Measurements from ENCODE around the gene KIF2A.

KIF2A gene

GRCh38 chr5:62395210-62395950 is 89.4 kb downstream of the KIF2A start:
- no peak overlapping the region for H3K4me3 ChIP-seq (ENCODE audit: low read length)

GRCh38 chr5:62403411-62404250 is 97.6 kb downstream of the KIF2A start, which contains the start of gene DIMT1:
TSS of gene DIMT1 (minus strand) at chr5:62403905. CDS start at chr5:62403772, 133 bp downstream.
- Histone ChIP-seq H3K9me3 (replicated peaks; ENCODE audit: low read length) (no peaks in the 10 kb centered on the region), H3K4me2 (ENCODE audit: low read length) (peak within 1 kb of the TSS; percentile 82), H3K4me1 (ENCODE audit: control insufficient read depth, insufficient read depth, low read length) (peaks cover 10% of the 10 kb centered on the region), H3K27me3 (ENCODE audit: control insufficient read depth, insufficient read depth, low read length) (no peaks in the 10 kb centered on the region), H3K4me3 (ENCODE audit: low read length) (peak within 1 kb of the TSS; percentile 89), H3K36me3 (ENCODE audit: insufficient read depth, low read length) (peaks cover 7% of the 10 kb centered on the region), H3K9ac (ENCODE audit: low read depth, low read length) (peak within 1 kb of the TSS; percentile 96)

More at GRCh38 chr5:62395210-62395950, 89.4 kb downstream of the KIF2A start:
- no peak overlapping the region for H3K4me2 ChIP-seq (ENCODE audit: low read length)
- peaks cover 8% of the 10 kb centered on the region for H3K4me1 ChIP-seq (ENCODE audit: control insufficient read depth, insufficient read depth, low read length)
- no peaks in the 10 kb centered on the region for H3K27me3 ChIP-seq (ENCODE audit: control insufficient read depth, insufficient read depth, low read length)
- no peaks in the 10 kb centered on the region for H3K9me3 ChIP-seq (replicated peaks; ENCODE audit: low read length)
- peaks cover 64% of the 10 kb centered on the region for H3K36me3 ChIP-seq (ENCODE audit: insufficient read depth, low read length)
- no peak overlapping the region for H3K9ac ChIP-seq (ENCODE audit: low read depth, low read length)

GRCh38 chr5:62412549-62413329 is 106.7 kb downstream of the KIF2A start, which contains the start of gene IPO11:
TSS of gene IPO11 (plus strand) at chr5:62412763. CDS start at chr5:62437280, 24,517 bp downstream.
- H3K9ac ChIP-seq (ENCODE audit: low read depth, low read length) = peak within 1 kb of the TSS; percentile 90
- H3K9me3 ChIP-seq (replicated peaks; ENCODE audit: low read length) = no peaks in the 10 kb centered on the region
- H3K4me3 ChIP-seq (ENCODE audit: low read length) = peak within 1 kb of the TSS; percentile 88
- H3K27me3 ChIP-seq (ENCODE audit: control insufficient read depth, insufficient read depth, low read length) = no peaks in the 10 kb centered on the region
- no peaks in the 10 kb centered on the region for H3K36me3 ChIP-seq (ENCODE audit: insufficient read depth, low read length)
- H3K4me1 ChIP-seq (ENCODE audit: control insufficient read depth, insufficient read depth, low read length) = peaks cover 5% of the 10 kb centered on the region
- peak within 1 kb of the TSS; percentile 94 for H3K4me2 ChIP-seq (ENCODE audit: low read length)

GRCh38 chr5:62413711-62414110 is 107.7 kb downstream of the KIF2A start:
- Histone ChIP-seq H3K27me3 (ENCODE audit: control insufficient read depth, insufficient read depth, low read length) (no peaks in the 10 kb centered on the region), H3K4me1 (ENCODE audit: control insufficient read depth, insufficient read depth, low read length) (peaks cover 5% of the 10 kb centered on the region), H3K4me2 (ENCODE audit: low read length) (peak overlapping the region; percentile 94), H3K4me3 (ENCODE audit: low read length) (peak overlapping the region; percentile 88), H3K9me3 (replicated peaks; ENCODE audit: low read length) (no peaks in the 10 kb centered on the region), H3K9ac (ENCODE audit: low read depth, low read length) (peak overlapping the region; percentile 90), H3K36me3 (ENCODE audit: insufficient read depth, low read length) (no peaks in the 10 kb centered on the region)

GRCh38 chr5:62418462-62419076 is 112.6 kb downstream of the KIF2A start:
- no peak overlapping the region for H3K9ac ChIP-seq (ENCODE audit: low read depth, low read length)
- H3K36me3 ChIP-seq (ENCODE audit: insufficient read depth, low read length) = no peaks in the 10 kb centered on the region
- peaks cover 3% of the 10 kb centered on the region for H3K4me1 ChIP-seq (ENCODE audit: control insufficient read depth, insufficient read depth, low read length)
- no peaks in the 10 kb centered on the region for H3K27me3 ChIP-seq (ENCODE audit: control insufficient read depth, insufficient read depth, low read length)
- no peaks in the 10 kb centered on the region for H3K9me3 ChIP-seq (replicated peaks; ENCODE audit: low read length)
- no peak overlapping the region for H3K4me2 ChIP-seq (ENCODE audit: low read length)
- no peak overlapping the region for H3K4me3 ChIP-seq (ENCODE audit: low read length)

GRCh38 chr5:62419609-62420008 is 113.6 kb downstream of the KIF2A start:
- no peak overlapping the region for H3K4me2 ChIP-seq (ENCODE audit: low read length)
- no peak overlapping the region for H3K4me3 ChIP-seq (ENCODE audit: low read length)
- H3K9ac ChIP-seq (ENCODE audit: low read depth, low read length) = no peak overlapping the region
- no peaks in the 10 kb centered on the region for H3K4me1 ChIP-seq (ENCODE audit: control insufficient read depth, insufficient read depth, low read length)
- H3K27me3 ChIP-seq (ENCODE audit: control insufficient read depth, insufficient read depth, low read length) = no peaks in the 10 kb centered on the region
- H3K36me3 ChIP-seq (ENCODE audit: insufficient read depth, low read length) = no peaks in the 10 kb centered on the region
- H3K9me3 ChIP-seq (replicated peaks; ENCODE audit: low read length) = no peaks in the 10 kb centered on the region

- H3K9ac ChIP-seq (ENCODE audit: low read depth, low read length) = no peak overlapping the region
- no peaks in the 10 kb centered on the region for H3K9me3 ChIP-seq (replicated peaks; ENCODE audit: low read length)
- no peak overlapping the region for H3K4me3 ChIP-seq (ENCODE audit: low read length)
- H3K36me3 ChIP-seq (ENCODE audit: insufficient read depth, low read length) = no peaks in the 10 kb centered on the region
- H3K27me3 ChIP-seq (ENCODE audit: control insufficient read depth, insufficient read depth, low read length) = no peaks in the 10 kb centered on the region
- no peak overlapping the region for H3K4me2 ChIP-seq (ENCODE audit: low read length)
- H3K4me1 ChIP-seq (ENCODE audit: control insufficient read depth, insufficient read depth, low read length) = no peaks in the 10 kb centered on the region
Measured at GRCh38 chr5:62421414-62421813, 115.4 kb downstream of the KIF2A start.

- Histone ChIP-seq H3K4me3 (ENCODE audit: low read length) (no peak overlapping the region), H3K4me1 (ENCODE audit: control insufficient read depth, insufficient read depth, low read length) (no peaks in the 10 kb centered on the region), H3K9ac (ENCODE audit: low read depth, low read length) (no peak overlapping the region), H3K27me3 (ENCODE audit: control insufficient read depth, insufficient read depth, low read length) (no peaks in the 10 kb centered on the region), H3K9me3 (replicated peaks; ENCODE audit: low read length) (no peaks in the 10 kb centered on the region), H3K4me2 (ENCODE audit: low read length) (no peak overlapping the region), H3K36me3 (ENCODE audit: insufficient read depth, low read length) (no peaks in the 10 kb centered on the region)
Measured at GRCh38 chr5:62424763-62425162, 118.8 kb downstream of the KIF2A start.

GRCh38 chr5:62431735-62432620 is 126.0 kb downstream of the KIF2A start:
- Histone ChIP-seq H3K27me3 (ENCODE audit: control insufficient read depth, insufficient read depth, low read length) (no peaks in the 10 kb centered on the region), H3K9ac (ENCODE audit: low read depth, low read length) (peak overlapping the region; percentile 0), H3K4me1 (ENCODE audit: control insufficient read depth, insufficient read depth, low read length) (peaks cover 14% of the 10 kb centered on the region), H3K4me3 (ENCODE audit: low read length) (no peak overlapping the region), H3K4me2 (ENCODE audit: low read length) (peak overlapping the region; percentile 39), H3K36me3 (ENCODE audit: insufficient read depth, low read length) (no peaks in the 10 kb centered on the region), H3K9me3 (replicated peaks; ENCODE audit: low read length) (no peaks in the 10 kb centered on the region)

GRCh38 chr5:62432621-62433064 is 126.6 kb downstream of the KIF2A start:
- peaks cover 14% of the 10 kb centered on the region for H3K4me1 ChIP-seq (ENCODE audit: control insufficient read depth, insufficient read depth, low read length)
- no peaks in the 10 kb centered on the region for H3K9me3 ChIP-seq (replicated peaks; ENCODE audit: low read length)
- H3K4me3 ChIP-seq (ENCODE audit: low read length) = no peak overlapping the region
- peak overlapping the region; percentile 0 for H3K9ac ChIP-seq (ENCODE audit: low read depth, low read length)
- H3K4me2 ChIP-seq (ENCODE audit: low read length) = peak overlapping the region; percentile 39
- no peaks in the 10 kb centered on the region for H3K36me3 ChIP-seq (ENCODE audit: insufficient read depth, low read length)
- no peaks in the 10 kb centered on the region for H3K27me3 ChIP-seq (ENCODE audit: control insufficient read depth, insufficient read depth, low read length)

All from skeletal muscle satellite cell (primary cell).